ENCODE results near the gene HAGHL.

The HAGHL gene

GRCh38 chr16:726438-727290, at the start of gene HAGHL, which contains the start of gene CCDC78:
HAGHL (plus strand) TSS chr16:727106; CDS start chr16:727510, 404 bp downstream.
CCDC78 (minus strand) TSS chr16:726443; CDS start chr16:726367, 76 bp downstream.
- no peak for TF ChIP-seq CTCF (IDR thresholded peaks at IDR 0.05)
- no peak for DNase-seq (ENCODE audit: low spot score)
- Histone ChIP-seq H3K4me3 (peak within 1 kb of the TSS; percentile 72), H3K27ac (peak within 1 kb of the TSS in 1 of 2 donors; percentile 44)

GRCh38 chr16:677316-678190, 49.4 kb upstream of the HAGHL start:
- DNase-seq (ENCODE audit: low spot score) = no peak
- no peak for TF ChIP-seq CTCF (IDR thresholded peaks at IDR 0.05)
- Histone ChIP-seq H3K27ac (no peak overlapping the region), H3K4me3 (no peak overlapping the region)

- no peak for TF ChIP-seq CTCF (IDR thresholded peaks at IDR 0.05)
- Histone ChIP-seq H3K4me3 (no peak overlapping the region), H3K27ac (no peak overlapping the region)
- no peak for DNase-seq (ENCODE audit: low spot score)
These were observed 48.6 kb upstream of the HAGHL start for GRCh38 chr16:678209-678857.

- DNase-seq (ENCODE audit: low spot score) = no peak
- no peak for TF ChIP-seq CTCF (IDR thresholded peaks at IDR 0.05)
- Histone ChIP-seq H3K4me3 (peak overlapping the region; percentile 97), H3K27ac (peak overlapping the region; percentile 49 to 98)
These were observed 47.8 kb upstream of the HAGHL start for GRCh38 chr16:678858-679813.

GRCh38 chr16:679814-680624, 46.9 kb upstream of the HAGHL start, which contains the start of gene STUB1:
STUB1 (plus strand) TSS chr16:680410; CDS start chr16:680526, 116 bp downstream.
- TF ChIP-seq CTCF (IDR thresholded peaks at IDR 0.05) = no peak
- peak within 1 kb of the TSS; percentile 97 for H3K4me3 ChIP-seq

More at GRCh38 chr16:679814-680624, 46.9 kb upstream of the HAGHL start, which contains the start of gene STUB1:
- peak; percentile 91 for DNase-seq (ENCODE audit: low spot score)
- H3K27ac ChIP-seq = peak within 1 kb of the TSS; percentile 73 to 98
